T-cell (primary cell): ENCODE data around the gene HOTAIR. TPM values are rescaled to one million over a fixed set of nuclear protein-coding genes. Genes with fewer than 3 reads are reported as not detected.

Experiments
- ATAC-seq, 4 experiments: fragments of 200-7000 bp in 3 of 4; fragments of 150-1000 bp in 1 of 4; cut with Tn5 transposase; replicated peaks in 1 of 4; 1 replicate in 3 of 4; 2 replicates in 1 of 4; pipeline ENCODE4 v1.10.0; 2021; ENCODE audit warnings: moderate library complexity in 3 of 4, mild to moderate bottlenecking in 2 of 4, moderate number of reproducible peaks in 1 of 4
- CTCF ChIA-PET, 2 donors: fragments of 300-600 bp; sonication (Branson Sonifier 250); formaldehyde crosslinking; loops; one replicate each; lab custom pipeline; 2022; ENCODE audit warnings: antibody characterized with exemption in 2 of 2; lab: Charles Lee
- POLR2A ChIA-PET, 2 donors: fragments of 300-600 bp; sonication (Branson Sonifier 250); formaldehyde crosslinking; loops; one replicate each; lab custom pipeline; 2022; ENCODE audit warnings: antibody characterized with exemption in 2 of 2; lab: Charles Lee
- DNase-seq, 35 experiments: peaks; one replicate each; pipeline versions ENCODE4 v3.0.0 to v3.0.0-alpha.2; 2013 to 2023
- H3K27ac ChIP-seq: one replicate; pipeline ENCODE4 v1.5.1; 2013; ENCODE audit warnings: low read length
- H3K27me3 ChIP-seq, 2 experiments: replicated peaks in 1 of 2; 1 replicate in 1 of 2; 2 replicates in 1 of 2; pipeline versions ENCODE4 v1.6.1 to v1.7.0; 2013; ENCODE audit warnings: low read length in 1 of 2, mixed read lengths in 1 of 2; ENCODE audit not compliant: control insufficient read depth in 2 of 2, insufficient read depth in 2 of 2; ENCODE audit errors: extremely low read depth in 1 of 2
- H3K36me3 ChIP-seq, 2 donors: 1 replicate in 1 of 2; 2 replicates in 1 of 2; pipeline versions ENCODE4 v1.6.1 to v1.7.0; 2013; ENCODE audit warnings: low read length in 1 of 2; ENCODE audit not compliant: control insufficient read depth in 2 of 2, insufficient read depth in 1 of 2; ENCODE audit errors: extremely low read depth in 1 of 2
- H3K4me1 ChIP-seq, 2 experiments: 1 replicate in 1 of 2; 2 replicates in 1 of 2; pipeline versions ENCODE4 v1.6.1 to v1.7.0; 2013; ENCODE audit warnings: low read length in 2 of 2, mixed read lengths in 1 of 2; ENCODE audit not compliant: insufficient read depth in 2 of 2, control insufficient read depth in 1 of 2; ENCODE audit errors: extremely low read depth in 1 of 2
- H3K4me3 ChIP-seq, 2 donors: 1 replicate in 1 of 2; 2 replicates in 1 of 2; pipeline versions ENCODE4 v1.5.1 to v1.7.0; 2013; ENCODE audit warnings: mild to moderate bottlenecking in 2 of 2, low read length in 1 of 2, moderate library complexity in 1 of 2; ENCODE audit not compliant: control insufficient read depth in 1 of 2; ENCODE audit errors: extremely low read depth in 1 of 2
- H3K9me3 ChIP-seq: 2 replicates; pipeline ENCODE4 v1.7.0; 2013
- H3K27ac Mint-ChIP-seq, 2 donors: one replicate each; pipeline ENCODE4 v1.8.0; 2020 to 2021; ENCODE audit warnings: mild to moderate bottlenecking in 2 of 2, mixed read lengths in 2 of 2
- H3K27me3 Mint-ChIP-seq, 2 donors: one replicate each; pipeline ENCODE4 v1.8.0; 2021 to 2022; ENCODE audit warnings: mixed read lengths in 2 of 2
- H3K36me3 Mint-ChIP-seq: one replicate; pipeline ENCODE4 v1.8.0; 2021; ENCODE audit warnings: mixed read lengths
- H3K4me1 Mint-ChIP-seq, 3 donors: one replicate each; pipeline ENCODE4 v1.8.0; 2020 to 2022; ENCODE audit warnings: mixed read lengths in 3 of 3, mild to moderate bottlenecking in 1 of 3
- H3K4me3 Mint-ChIP-seq, 3 donors: one replicate each; pipeline ENCODE4 v1.8.0; 2020 to 2022; ENCODE audit warnings: mild to moderate bottlenecking in 3 of 3, mixed read lengths in 3 of 3, moderate library complexity in 3 of 3
- H3K9me3 Mint-ChIP-seq, 3 donors: one replicate each; pipeline ENCODE4 v1.8.0; 2020 to 2022; ENCODE audit warnings: mixed read lengths in 3 of 3
- WGBS: methylation state at CpG from one replicate; pipeline ENCODE4 v1.1.5; 2013; ENCODE audit warnings: missing lambda C conversion rate; ENCODE audit not compliant: insufficient coverage; 5-methylcytosine and 5-hydroxymethylcytosine counted together
- total RNA-seq, 35 experiments: library from RNA in 6 of 35; stranded (reverse) in 6 of 35; fragments of 120-200 nt in 1 of 35; gene quantifications; one replicate each; pipeline versions ENCODE4 v1.2.1 to v1.2.4 and lab custom pipeline; 2013 to 2026

Gene HOTAIR
- total RNA-seq, 5 donors from 2014 or later (not counting 1 experiment from before 2014, with no cell fraction given): not detected

DNA sequence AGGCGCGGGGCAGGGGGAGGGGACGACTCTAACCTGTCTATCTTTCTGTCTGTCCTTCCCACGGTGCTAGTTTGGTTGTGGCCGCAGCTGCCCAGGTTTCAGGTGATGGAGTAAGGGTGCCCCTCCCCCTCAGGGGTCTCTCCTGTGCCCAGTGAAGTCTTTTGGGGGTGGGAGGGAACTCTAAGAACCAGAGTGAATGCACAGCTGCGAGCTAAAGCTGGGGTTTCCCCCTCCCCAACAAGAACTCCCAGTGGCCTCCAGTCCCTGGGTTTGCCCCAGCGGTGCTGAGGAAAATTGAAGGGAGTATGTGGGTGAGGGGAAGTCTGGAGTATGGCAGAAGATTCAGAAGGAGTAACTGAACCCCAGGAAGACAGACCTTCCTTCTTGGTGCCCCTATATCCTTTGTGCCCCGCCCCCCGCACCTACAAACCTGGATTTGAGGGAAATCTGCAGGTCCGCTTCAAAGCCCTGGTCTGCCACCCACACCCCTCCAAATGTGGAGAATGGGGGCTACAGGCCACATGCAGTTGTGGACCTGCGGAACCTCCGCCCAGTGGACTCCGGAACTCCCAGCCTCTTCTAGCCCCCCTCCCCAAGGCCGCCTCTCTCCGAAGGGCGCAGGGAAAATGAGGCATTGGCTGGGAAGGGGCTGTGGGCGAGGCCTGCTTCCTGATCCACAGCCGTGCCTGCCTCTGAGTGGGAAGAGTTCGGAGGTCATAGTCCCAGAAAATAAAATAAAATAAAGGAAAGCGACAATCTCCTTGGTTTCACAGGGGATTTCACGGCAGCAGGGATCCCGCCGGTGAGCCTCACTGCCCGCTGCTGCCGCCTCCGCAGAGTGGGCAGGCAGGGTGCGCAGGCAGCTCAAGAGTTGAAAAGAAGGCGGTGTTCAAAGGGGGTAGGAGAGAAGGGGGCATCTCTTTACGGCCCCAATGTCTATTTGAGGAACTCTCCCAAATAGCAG is 21.8 kb upstream of the HOTAIR start:
- no peak overlapping the region for H3K27ac ChIP-seq
- Mint-ChIP-seq H3K27ac (no peak overlapping the region), H3K36me3 (no peaks in the 10 kb centered on the region), H3K4me1 (peaks cover 32 to 43% (median 35%) of the 10 kb centered on the region in 3 donors), H3K4me3 (peak overlapping the region; percentile 74 to 88 (median 76)), H3K9me3 (no peaks in the 10 kb centered on the region), H3K27me3 (peaks cover 76 to 91% of the 10 kb centered on the region in 2 donors)
- H3K4me3 ChIP-seq: peak overlapping the region; percentile 54 to 60
- DNase-seq (no peak), ATAC-seq (peak in 2 of 4 experiments; percentile 14 to 15)
- peaks cover 10 to 56% of the 10 kb centered on the region in 2 experiments for H3K4me1 ChIP-seq
- no peaks in the 10 kb centered on the region for H3K36me3 ChIP-seq
- POLR2A ChIA-PET: no interaction called here
- WGBS: 23% methylated on average over 10 of the region's 29 CpGs
- H3K9me3 ChIP-seq: no peaks in the 10 kb centered on the region
- H3K27me3 ChIP-seq: peaks cover 17 to 98% of the 10 kb centered on the region in 2 experiments
- CTCF ChIA-PET: interaction anchor here in 1 of 2 donors (0.5 to 1.7 kb wide), 2 partner anchors 8 to 20 kb away, joined by 3 to 8 read pairs; no protein-coding TSS in a partner anchor

GRCh38 chr12:53995378-53996239 is 20.9 kb upstream of the HOTAIR start:
- no peaks in the 10 kb centered on the region for H3K9me3 Mint-ChIP-seq
- WGBS: 4% methylated on average over 46 of the region's 48 CpGs
- no peaks in the 10 kb centered on the region for H3K36me3 Mint-ChIP-seq
- CTCF ChIA-PET: no interaction called here
- Histone ChIP-seq H3K4me1 (peaks cover 10 to 58% of the 10 kb centered on the region in 2 experiments), H3K36me3 (no peaks in the 10 kb centered on the region), H3K27me3 (peaks cover 19 to 98% of the 10 kb centered on the region in 2 experiments), H3K9me3 (no peaks in the 10 kb centered on the region), H3K4me3 (peak overlapping the region; percentile 54 to 60), H3K27ac (no peak overlapping the region)
- DNase-seq (peak in 1 of 35 experiments; percentile 51), ATAC-seq (peak; percentile 19 to 55 (median 28))
- H3K27me3 Mint-ChIP-seq: peaks cover 77 to 91% of the 10 kb centered on the region in 2 donors
- H3K4me3 Mint-ChIP-seq: peak overlapping the region; percentile 74 to 88 (median 76)
- POLR2A ChIA-PET: no interaction called here
- H3K4me1 Mint-ChIP-seq: peaks cover 32 to 46% (median 39%) of the 10 kb centered on the region in 3 donors
- no peak overlapping the region for H3K27ac Mint-ChIP-seq

DNA sequence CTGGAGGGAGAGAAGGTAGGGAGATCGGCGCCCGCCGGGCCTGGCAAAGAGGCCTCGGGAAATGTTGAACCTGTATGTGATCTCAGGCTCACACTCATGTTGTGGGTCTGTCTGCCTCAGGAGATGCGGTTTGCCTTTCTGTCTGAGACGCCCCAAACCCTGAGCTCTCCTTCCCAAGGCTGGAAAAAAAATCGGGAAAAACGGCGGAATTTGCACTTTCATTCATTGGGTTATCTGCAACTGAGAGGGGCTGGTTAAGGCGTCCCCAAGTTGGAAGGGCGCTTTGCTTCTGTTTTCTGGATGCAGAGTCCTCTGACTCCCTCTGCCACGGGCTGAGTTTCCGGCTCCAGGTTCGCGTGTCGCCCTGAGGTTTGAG is 20.2 kb upstream of the HOTAIR start:
- H3K27me3 ChIP-seq: peaks cover 22 to 98% of the 10 kb centered on the region in 2 experiments
- H3K4me1 ChIP-seq: peaks cover 7 to 55% of the 10 kb centered on the region in 2 experiments
- H3K27ac Mint-ChIP-seq: peak overlapping the region in 1 of 2 donors; percentile 4
- DNase-seq: peak in 2 of 35 experiments; percentile 22
- H3K4me3 ChIP-seq: peak overlapping the region; percentile 54 to 63
- no peak overlapping the region for H3K27ac ChIP-seq
- peak; percentile 31 to 43 (median 36) for ATAC-seq
- H3K4me3 Mint-ChIP-seq: peak overlapping the region; percentile 61 to 88 (median 76)
- ChIA-PET CTCF (no interaction called here), POLR2A (no interaction called here)
- no peaks in the 10 kb centered on the region for H3K9me3 Mint-ChIP-seq
- no peaks in the 10 kb centered on the region for H3K36me3 ChIP-seq
- H3K27me3 Mint-ChIP-seq: peaks cover 83 to 91% of the 10 kb centered on the region in 2 donors
- H3K36me3 Mint-ChIP-seq: no peaks in the 10 kb centered on the region
- no peaks in the 10 kb centered on the region for H3K9me3 ChIP-seq
- 6% methylated on average over 17 of the region's 17 CpGs for WGBS
- H3K4me1 Mint-ChIP-seq: peaks cover 36 to 49% (median 45%) of the 10 kb centered on the region in 3 donors

DNA sequence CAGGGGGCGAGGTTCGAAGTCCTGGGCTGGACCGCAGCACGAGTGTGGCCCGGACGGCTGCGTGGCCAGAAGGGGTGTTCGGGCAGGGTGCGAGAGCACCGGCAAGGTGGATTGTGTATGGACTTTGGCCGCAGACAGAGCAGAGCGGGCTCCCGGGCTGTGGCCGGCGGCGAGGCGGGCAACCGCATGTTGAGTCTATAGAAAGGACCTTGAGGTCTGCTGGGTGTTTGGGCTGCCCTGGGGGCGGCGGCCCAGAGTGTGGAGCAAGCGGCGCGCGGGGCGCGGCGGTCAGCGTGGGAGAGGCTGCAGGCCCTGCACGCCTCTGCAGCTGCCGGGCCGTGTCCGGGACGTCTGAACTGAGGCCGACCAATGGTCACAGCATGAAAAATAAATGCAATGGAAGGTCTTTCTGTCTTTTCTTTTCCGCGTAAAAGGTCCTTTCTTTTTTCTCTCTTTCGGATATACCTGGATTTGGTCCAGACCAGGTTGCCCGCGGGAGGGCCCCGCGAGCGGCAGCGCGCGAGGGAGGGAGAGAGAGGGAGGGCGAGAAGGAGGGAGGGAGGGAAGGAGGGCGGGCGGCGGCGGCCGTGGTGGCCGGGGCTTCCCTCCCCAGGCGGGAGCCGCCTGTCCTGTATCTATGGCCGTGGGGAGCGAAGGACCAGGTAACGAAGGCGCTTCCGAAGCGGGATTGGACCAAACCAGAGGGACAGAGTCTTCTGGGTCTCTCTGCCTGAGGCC is 19.7 kb upstream of the HOTAIR start:
- H3K4me1 Mint-ChIP-seq: peaks cover 39 to 51% (median 50%) of the 10 kb centered on the region in 3 donors
- H3K9me3 ChIP-seq: no peaks in the 10 kb centered on the region

DNA sequence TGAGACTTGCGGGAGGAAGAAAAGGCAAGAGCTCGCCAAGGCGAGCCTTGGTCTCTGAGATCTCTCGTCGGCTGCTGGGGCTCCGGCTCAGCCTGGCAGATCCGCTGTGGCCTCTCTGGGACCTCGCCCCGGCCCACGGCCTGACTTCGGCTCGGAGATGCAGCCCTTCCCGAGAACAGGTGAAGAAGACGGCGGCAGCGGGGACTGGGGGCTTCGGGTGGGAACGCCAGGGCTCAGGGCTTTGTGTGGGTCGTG is 19.2 kb upstream of the HOTAIR start:
- Mint-ChIP-seq H3K4me1 (peaks cover 43 to 56% (median 54%) of the 10 kb centered on the region in 3 donors), H3K27me3 (peaks cover 88 to 93% of the 10 kb centered on the region in 2 donors), H3K36me3 (no peaks in the 10 kb centered on the region), H3K27ac (peak overlapping the region in 1 of 2 donors; percentile 84), H3K4me3 (peak overlapping the region; percentile 37 to 88 (median 60)), H3K9me3 (no peaks in the 10 kb centered on the region)
- Histone ChIP-seq H3K9me3 (no peaks in the 10 kb centered on the region), H3K4me1 (peaks cover 10 to 58% of the 10 kb centered on the region in 2 experiments), H3K36me3 (no peaks in the 10 kb centered on the region), H3K4me3 (no peak overlapping the region), H3K27me3 (peaks cover 26 to 97% of the 10 kb centered on the region in 2 experiments), H3K27ac (no peak overlapping the region)
- 8% methylated on average over 19 of the region's 19 CpGs for WGBS
- ATAC-seq (no peak), DNase-seq (no peak)
- POLR2A ChIA-PET: interaction anchor here in 1 of 2 donors (0.5 kb wide), 1 partner anchor 28 kb away, joined by 5 read pairs; no protein-coding TSS in a partner anchor
- CTCF ChIA-PET: interaction anchor here in 1 of 2 donors (0.7 kb wide), 1 partner anchor 220 kb away, joined by 3 read pairs; no protein-coding TSS in a partner anchor

More for the DNA sequence above, 19.7 kb upstream of the HOTAIR start:
- 9% methylated on average over 40 of the region's 60 CpGs for WGBS
- H3K36me3 ChIP-seq: no peaks in the 10 kb centered on the region
- H3K27me3 Mint-ChIP-seq: peaks cover 87 to 91% of the 10 kb centered on the region in 2 donors
- H3K27me3 ChIP-seq: peaks cover 26 to 97% of the 10 kb centered on the region in 2 experiments
- H3K9me3 Mint-ChIP-seq: no peaks in the 10 kb centered on the region
- H3K4me3 Mint-ChIP-seq: peak overlapping the region; percentile 61 to 88 (median 76)
- ChIA-PET POLR2A (no interaction called here), CTCF (interaction anchor here in 1 of 2 donors (0.7 kb wide), 1 partner anchor 219 kb away, joined by 3 read pairs; no protein-coding TSS in a partner anchor)
- DNase-seq (no peak), ATAC-seq (peak in 2 of 4 experiments; percentile 9 to 13)
- H3K27ac Mint-ChIP-seq: peak overlapping the region in 1 of 2 donors; percentile 84
- H3K4me3 ChIP-seq: peak overlapping the region in 1 of 2 donors; percentile 63
- no peaks in the 10 kb centered on the region for H3K36me3 Mint-ChIP-seq
- H3K4me1 ChIP-seq: peaks cover 7 to 54% of the 10 kb centered on the region in 2 experiments
- no peak overlapping the region for H3K27ac ChIP-seq
